HG03342 (cell line): ENCODE data around the gene PHF14.
A peak's percentile ranks its signal among the peaks of the same experiment; 100 is the strongest.

Source experiments
- ATAC-seq: cut with Tn5 transposase; IDR thresholded peaks from one replicate; pipeline ENCODE4 v1.9.1; 2021; ENCODE audit warnings: mild to moderate bottlenecking, moderate library complexity; ENCODE audit not compliant: unreplicated experiment

The PHF14 gene

DNA sequence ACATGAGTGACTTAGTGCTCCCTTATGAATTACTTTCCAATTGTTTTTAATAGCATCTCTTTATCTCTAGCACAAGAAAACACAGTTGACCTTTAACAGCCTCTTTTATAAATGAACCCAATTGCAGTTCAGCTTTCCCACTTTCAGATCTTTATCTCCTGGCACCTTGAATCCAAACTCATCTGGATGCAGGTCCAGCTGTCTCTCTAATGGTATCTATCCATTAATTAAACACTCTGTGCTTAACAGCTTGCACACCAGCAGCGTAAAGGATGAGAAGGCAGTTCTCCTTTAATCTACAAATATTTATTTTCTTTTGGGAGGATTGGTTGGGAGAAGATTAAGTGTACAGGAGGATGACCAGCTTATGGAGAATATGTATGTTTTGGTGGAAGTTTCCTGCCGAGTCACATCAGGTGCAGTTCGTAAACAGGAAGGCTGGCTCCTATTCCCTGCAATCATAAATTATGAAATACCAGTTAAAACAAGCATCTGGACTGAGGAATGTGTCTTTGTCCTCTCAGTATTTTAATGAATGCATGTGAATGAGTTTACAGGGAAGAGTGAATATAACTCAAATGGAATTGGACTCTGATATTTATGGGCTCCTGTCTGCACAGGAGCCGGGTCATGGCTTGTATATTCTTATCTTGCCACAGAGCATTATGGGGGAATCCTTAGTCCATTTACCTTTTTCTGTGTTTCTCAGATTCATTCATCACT lies 232.7 kb downstream of the PHF14 start:
- ATAC-seq = no peak

- no peak for ATAC-seq
Measured at GRCh38 chr7:11207565-11207964, 233.9 kb downstream of the PHF14 start.

GRCh38 chr7:11208883-11209465 lies 235.3 kb downstream of the PHF14 start:
- ATAC-seq = no peak

- ATAC-seq = no peak
Measured at GRCh38 chr7:11210374-11210773, 236.7 kb downstream of the PHF14 start.

- peak; percentile 95 for ATAC-seq
Measured at GRCh38 chr7:11212080-11212711, 238.5 kb downstream of the PHF14 start.

DNA sequence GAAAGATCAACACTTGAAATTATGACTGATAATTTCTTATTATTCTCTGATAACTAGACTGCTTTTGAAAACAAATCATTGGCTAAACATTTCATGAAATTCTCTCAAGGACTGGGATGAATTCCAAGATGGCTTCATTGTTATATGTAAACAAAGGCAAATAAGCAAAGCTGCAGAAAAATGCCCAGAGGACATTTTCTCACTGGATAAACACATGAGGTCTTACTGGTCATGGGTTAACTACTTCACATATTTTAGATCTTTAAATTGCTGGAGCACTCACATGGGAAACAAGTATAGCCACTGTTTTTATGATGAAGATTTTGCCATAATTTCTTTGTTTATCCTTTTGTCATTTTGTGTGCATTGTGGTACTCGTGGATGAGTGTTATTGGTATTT lies 239.1 kb downstream of the PHF14 start:
- no peak for ATAC-seq

DNA sequence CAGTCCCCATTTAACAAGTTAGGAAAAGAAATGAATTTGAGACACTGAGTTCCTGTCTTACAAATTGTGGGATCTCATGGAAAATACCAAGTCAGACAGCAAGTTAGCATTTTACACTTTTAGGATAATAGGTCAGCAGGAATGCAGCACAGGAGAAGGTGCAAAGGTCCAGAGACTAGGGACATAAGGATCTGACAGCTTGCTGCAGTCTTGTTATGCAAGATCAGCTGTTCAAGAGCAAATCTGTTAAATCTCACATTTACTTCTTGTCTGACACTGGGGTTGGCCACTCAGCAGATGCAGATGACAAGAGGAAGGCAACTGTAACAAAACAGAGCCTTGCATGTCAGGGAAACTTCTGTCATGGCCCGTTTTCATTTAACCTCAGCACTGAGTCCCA lies 239.6 kb downstream of the PHF14 start:
- ATAC-seq = no peak

DNA sequence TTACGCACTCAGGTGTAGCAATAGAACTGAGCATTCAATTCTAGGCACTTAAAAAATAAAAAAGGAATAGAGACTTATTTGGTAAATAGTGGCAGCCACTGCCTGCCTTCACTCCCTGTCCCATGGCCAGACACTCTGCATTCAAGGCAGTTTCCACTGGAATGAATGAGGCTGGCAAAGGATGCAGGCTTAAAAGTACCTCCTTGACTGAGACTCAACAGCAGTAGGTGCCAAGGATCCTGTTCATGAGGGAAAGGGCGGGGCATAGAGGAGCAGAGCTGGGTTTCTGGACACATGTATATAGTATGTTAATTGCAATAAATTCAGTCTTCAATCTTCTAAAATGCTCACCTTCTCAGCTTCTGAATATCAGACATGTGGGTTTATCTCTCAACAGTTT lies 242.6 kb downstream of the PHF14 start:
- ATAC-seq = no peak

DNA sequence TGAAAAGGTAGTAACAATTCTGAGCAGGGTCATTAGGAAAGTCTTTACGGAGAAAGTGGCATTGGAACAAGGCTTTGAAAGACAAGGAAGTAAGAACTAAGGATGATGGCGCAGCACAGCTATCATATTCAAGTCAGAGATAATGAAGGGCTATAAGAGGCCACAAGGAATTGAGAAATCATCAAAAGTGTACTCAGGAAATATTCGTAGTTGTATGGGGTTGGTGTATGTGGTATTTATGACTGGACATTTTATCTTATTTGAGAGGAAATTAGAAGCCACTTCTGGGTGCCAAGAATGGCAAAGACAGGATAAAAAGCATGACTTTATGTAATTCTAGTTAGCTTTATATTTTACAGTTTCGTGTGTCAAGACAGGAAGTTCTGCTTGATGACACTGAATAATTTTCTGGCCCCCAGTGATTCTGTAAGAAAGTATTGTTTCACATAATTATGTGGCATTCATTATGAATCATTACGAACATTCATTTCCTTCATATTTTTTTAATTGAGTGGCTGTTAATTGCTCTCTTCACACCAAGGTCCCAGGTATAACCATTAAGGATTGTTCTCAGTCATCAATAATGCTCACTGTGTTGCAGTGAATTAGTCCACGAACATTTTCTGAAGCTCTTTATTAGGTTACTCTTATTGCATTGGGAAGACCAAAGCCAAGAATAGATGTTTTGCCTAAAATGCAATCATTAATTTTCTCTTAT lies 244.3 kb downstream of the PHF14 start:
- ATAC-seq = no peak
